Uterus (tissue), 2 donors: ENCODE measurements around the gene SH3PXD2B.

Experiments used
- CTCF ChIP-seq, 4 experiments: fragments of 200-600 bp in 2 of 4; fragments of 450-650 bp in 2 of 4; sonication (generic) in 2 of 4; IDR thresholded peaks; one replicate each; pipeline ENCODE4 v1.5.1; 2016 to 2019; ENCODE audit warnings: antibody characterized with exemption in 4 of 4, mild to moderate bottlenecking in 2 of 4, moderate library complexity in 1 of 4
- POLR2A ChIP-seq, 2 donors: fragments of 450-650 bp; IDR thresholded peaks; one replicate each; pipeline ENCODE4 v1.6.1; 2016; ENCODE audit warnings: antibody characterized with exemption in 2 of 2, mild to moderate bottlenecking in 1 of 2, moderate library complexity in 1 of 2

- TF ChIP-seq CTCF (IDR thresholded peaks at IDR 0.05): no peak
- TF ChIP-seq POLR2A (IDR thresholded peaks at IDR 0.05): no peak
These were observed 19.1 kb upstream of the SH3PXD2B start for GRCh38 chr5:172473427-172473826.
